Measurements from ENCODE around the gene B4GALNT1.
"Not testable (repeated sequence)": the region's sequence is repeated elsewhere in the genome, so short reads cannot be mapped to it uniquely, and the experiment has no call there.

B4GALNT1 gene

GRCh38 chr12:57621497-57622292 is 11.3 kb downstream of the B4GALNT1 start:
- DNase-seq (ENCODE audit: insufficient read length, low spot score), result peak; percentile 71

GRCh38 chr12:57620936-57621496 is 12.0 kb downstream of the B4GALNT1 start:
- no peak for DNase-seq (ENCODE audit: insufficient read length, low spot score)

More at GRCh38 chr12:57621497-57622292, 11.3 kb downstream of the B4GALNT1 start:
- FAIRE-seq, result no peak

GRCh38 chr12:57620245-57620935 is 12.6 kb downstream of the B4GALNT1 start:
- no peak for FAIRE-seq
- DNase-seq (ENCODE audit: insufficient read length, low spot score), result no peak

More at GRCh38 chr12:57620936-57621496, 12.0 kb downstream of the B4GALNT1 start:
- no peak for FAIRE-seq

GRCh38 chr12:57619434-57620244 is 13.4 kb downstream of the B4GALNT1 start:
- FAIRE-seq (no peak), DNase-seq (ENCODE audit: insufficient read length, low spot score) (no peak)

- no peak for DNase-seq (ENCODE audit: insufficient read length, low spot score)
- no peak for FAIRE-seq
These were observed 14.0 kb downstream of the B4GALNT1 start for GRCh38 chr12:57618966-57619433.

GRCh38 chr12:57618431-57618830 is 14.6 kb downstream of the B4GALNT1 start:
- not testable (repeated sequence) for DNase-seq (ENCODE audit: insufficient read length, low spot score); FAIRE-seq

GRCh38 chr12:57617942-57618341 is 15.1 kb downstream of the B4GALNT1 start:
- FAIRE-seq, result no peak

GRCh38 chr12:57616383-57617101 is 16.5 kb downstream of the B4GALNT1 start:
- DNase-seq (ENCODE audit: insufficient read length, low spot score), result no peak
- no peak for FAIRE-seq

More at GRCh38 chr12:57617942-57618341, 15.1 kb downstream of the B4GALNT1 start:
- DNase-seq (ENCODE audit: insufficient read length, low spot score), result no peak

- FAIRE-seq (no peak), DNase-seq (ENCODE audit: insufficient read length, low spot score) (no peak)
These were observed 17.4 kb downstream of the B4GALNT1 start for GRCh38 chr12:57615637-57616036.

GRCh38 chr12:57614948-57615500 is 18.0 kb downstream of the B4GALNT1 start:
- DNase-seq (ENCODE audit: insufficient read length, low spot score), result no peak
- FAIRE-seq, result no peak

- peak; percentile 82 for FAIRE-seq
- DNase-seq (ENCODE audit: insufficient read length, low spot score), result peak; percentile 72
These were observed 18.6 kb downstream of the B4GALNT1 start for GRCh38 chr12:57614178-57614947.

GRCh38 chr12:57613427-57614109 is 19.4 kb downstream of the B4GALNT1 start:
- DNase-seq (ENCODE audit: insufficient read length, low spot score) (no peak), FAIRE-seq (no peak)

GRCh38 chr12:57612711-57613426 is 20.1 kb downstream of the B4GALNT1 start:
- DNase-seq (ENCODE audit: insufficient read length, low spot score) (no peak), FAIRE-seq (no peak)

GRCh38 chr12:57611827-57612710 is 20.9 kb downstream of the B4GALNT1 start:
- DNase-seq (ENCODE audit: insufficient read length, low spot score) (no peak), FAIRE-seq (no peak)

GRCh38 chr12:57611108-57611826 is 21.7 kb downstream of the B4GALNT1 start, which contains the start of gene ARHGEF25:
Gene ARHGEF25, plus strand, starts transcription at chr12:57611435. Its CDS starts 460 bp downstream, at chr12:57611895.
- no peak for FAIRE-seq
- peak; percentile 73 for DNase-seq (ENCODE audit: insufficient read length, low spot score)

GRCh38 chr12:57610554-57611107 is 22.4 kb downstream of the B4GALNT1 start:
- DNase-seq (ENCODE audit: insufficient read length, low spot score), result no peak
- no peak for FAIRE-seq
